ENCODE results near the gene PACS2. TPM values are rescaled to one million over a fixed set of nuclear protein-coding genes. Genes with fewer than 3 reads are reported as not detected.

The PACS2 gene
- total RNA-seq, 1 experiment from 2014 or later: 100 TPM

GRCh38 chr14:105414456-105415371 lies 100.2 kb downstream of the PACS2 start (continued):
- TF ChIP-seq ARID4B (CRISPR knock-in tag; IDR thresholded peaks at IDR 0.05; ENCODE audit: borderline replicate concordance): 0 out of 2 replicates have a peak, but pooled peaks have one; percentile 38
- no peak for TF ChIP-seq GRHL2 (CRISPR knock-in tag; IDR thresholded peaks at IDR 0.05; ENCODE audit: insufficient replicate concordance, severe bottlenecking)
- TF ChIP-seq CREM (CRISPR knock-in tag; IDR thresholded peaks at IDR 0.05): no peak
- TF ChIP-seq USF1 (CRISPR knock-in tag; IDR thresholded peaks at IDR 0.05): no peak
- TF ChIP-seq JAZF1 (CRISPR knock-in tag; IDR thresholded peaks at IDR 0.05): no peak
- 0 out of 2 replicates have a peak, but pooled peaks have one; percentile 33 for TF ChIP-seq STAT6 (CRISPR knock-in tag; conservative IDR thresholded peaks at IDR 0.05; ENCODE audit: low read depth)
- no peak for TF ChIP-seq ATF2 (CRISPR knock-in tag; IDR thresholded peaks at IDR 0.05; ENCODE audit: borderline replicate concordance, low read depth)
- TF ChIP-seq TCF7 (CRISPR knock-in tag; IDR thresholded peaks at IDR 0.05; ENCODE audit: low read depth): no peak
- no peak for TF ChIP-seq ZNF317 (CRISPR knock-in tag; IDR thresholded peaks at IDR 0.05; ENCODE audit: borderline replicate concordance, low read depth)
- no peak for TF ChIP-seq FOXK1 (CRISPR knock-in tag; IDR thresholded peaks at IDR 0.05)
- TF ChIP-seq ZSCAN18 (CRISPR knock-in tag; IDR thresholded peaks at IDR 0.05): no peak
- no peak for TF ChIP-seq SMAD3 (CRISPR knock-in tag; IDR thresholded peaks at IDR 0.05; ENCODE audit: borderline replicate concordance)
- no peak for TF ChIP-seq MXD4 (CRISPR knock-in tag; IDR thresholded peaks at IDR 0.05; ENCODE audit: borderline replicate concordance)
- no peak; the same call in 1 of the 2 replicates for TF ChIP-seq ETV6 (CRISPR knock-in tag; IDR thresholded peaks at IDR 0.05)
- TF ChIP-seq FOXP4 (CRISPR knock-in tag; IDR thresholded peaks at IDR 0.05): no peak
